ENCODE measurements around the gene LRCOL1. TPM values are rescaled to one million over a fixed set of nuclear protein-coding genes. Genes with fewer than 3 reads are reported as not detected.
A peak's percentile ranks its signal among the peaks of the same experiment; 100 is the strongest.

Gene LRCOL1
- total and polyA plus RNA-seq, 4 donors = 0.98 to 1.8 (median 1.3) TPM

GRCh38 chr12:132610866-132611602 is 652 bp upstream of the LRCOL1 start:
- Histone ChIP-seq H3K4me3 (no peak overlapping the region), H3K9ac (ENCODE audit: insufficient read depth in 1 of 2, low read length in 2 of 2) (no peak overlapping the region), H3K9me3 (ENCODE audit: control insufficient read depth in 4 of 4, insufficient read depth in 3 of 4, low read length in 3 of 4) (peaks cover 0 to 21% (median 2%) of the 10 kb centered on the region in 4 donors), H3K27me3 (ENCODE audit: control insufficient read depth in 3 of 3, insufficient read depth in 3 of 3, low read length in 2 of 3) (peaks cover 0 to 36% (median 28%) of the 10 kb centered on the region in 3 donors), H3K36me3 (ENCODE audit: control insufficient read depth in 4 of 4, insufficient read depth in 4 of 4, low read length in 4 of 4) (no peaks in the 10 kb centered on the region), H3K4me1 (ENCODE audit: control insufficient read depth in 5 of 5, insufficient read depth in 5 of 5, low read length in 5 of 5) (peaks cover 0 to 8% (median 3%) of the 10 kb centered on the region in 5 donors), H3K27ac (ENCODE audit: low read depth in 1 of 2, low read length in 1 of 2) (no peak overlapping the region)
- ATAC-seq (ENCODE audit: insufficient read depth, low FRiP score) (no peak), DNase-seq (no peak)
- TF ChIP-seq CTCF (IDR thresholded peaks at IDR 0.05; ENCODE audit: control extremely low read depth, extremely low read depth) = no peak
- 77 to 78% methylated on average over 30 to 33 of the region's 33 CpGs for WGBS, 2 donors

GRCh38 chr12:132608231-132609171 is 1.9 kb downstream of the LRCOL1 start:
- no peaks in the 10 kb centered on the region for H3K36me3 ChIP-seq (ENCODE audit: control insufficient read depth in 4 of 4, insufficient read depth in 4 of 4, low read length in 4 of 4)
- no peak overlapping the region for H3K9ac ChIP-seq (ENCODE audit: insufficient read depth in 1 of 2, low read length in 2 of 2)
- 53% methylated on average over 25 of the region's 25 CpGs for WGBS, 2 donors
- H3K4me1 ChIP-seq (ENCODE audit: control insufficient read depth in 5 of 5, insufficient read depth in 5 of 5, low read length in 5 of 5) = peaks cover 0 to 19% (median 0%) of the 10 kb centered on the region in 5 donors
- peaks cover 0 to 38% (median 20%) of the 10 kb centered on the region in 3 donors for H3K27me3 ChIP-seq (ENCODE audit: control insufficient read depth in 3 of 3, insufficient read depth in 3 of 3, low read length in 2 of 3)
- no peak overlapping the region for H3K27ac ChIP-seq (ENCODE audit: low read depth in 1 of 2, low read length in 1 of 2)
- peaks cover 0 to 11% (median 2%) of the 10 kb centered on the region in 4 donors for H3K9me3 ChIP-seq (ENCODE audit: control insufficient read depth in 4 of 4, insufficient read depth in 3 of 4, low read length in 3 of 4)
- TF ChIP-seq CTCF (IDR thresholded peaks at IDR 0.05; ENCODE audit: control extremely low read depth, extremely low read depth) = no peak
- DNase-seq (peak in 1 of 3 donors; percentile 38), ATAC-seq (ENCODE audit: insufficient read depth, low FRiP score) (no peak)
- H3K4me3 ChIP-seq = no peak overlapping the region

- peaks cover 0 to 34% (median 3%) of the 10 kb centered on the region in 5 donors for H3K4me1 ChIP-seq (ENCODE audit: control insufficient read depth in 5 of 5, insufficient read depth in 5 of 5, low read length in 5 of 5)
- TF ChIP-seq CTCF (IDR thresholded peaks at IDR 0.05; ENCODE audit: control extremely low read depth, extremely low read depth) = no peak
- DNase-seq = no peak
- peaks cover 0 to 48% (median 20%) of the 10 kb centered on the region in 3 donors for H3K27me3 ChIP-seq (ENCODE audit: control insufficient read depth in 3 of 3, insufficient read depth in 3 of 3, low read length in 2 of 3)
- H3K9ac ChIP-seq (ENCODE audit: insufficient read depth in 1 of 2, low read length in 2 of 2) = no peak overlapping the region
- ATAC-seq (ENCODE audit: insufficient read depth, low FRiP score) = no peak
- no peaks in the 10 kb centered on the region for H3K36me3 ChIP-seq (ENCODE audit: control insufficient read depth in 4 of 4, insufficient read depth in 4 of 4, low read length in 4 of 4)
- no peak overlapping the region for H3K4me3 ChIP-seq
- H3K27ac ChIP-seq (ENCODE audit: low read depth in 1 of 2, low read length in 1 of 2) = no peak overlapping the region
- peaks cover 0 to 9% (median 2%) of the 10 kb centered on the region in 4 donors for H3K9me3 ChIP-seq (ENCODE audit: control insufficient read depth in 4 of 4, insufficient read depth in 3 of 4, low read length in 3 of 4)
- 88 to 89% methylated on average over 19 of the region's 19 CpGs for WGBS, 2 donors
Measured at GRCh38 chr12:132606927-132607326, 3.5 kb downstream of the LRCOL1 start.

Data from lung (tissue), 12 donors.